PFSK-1 (cell line): ENCODE results near the gene SRMS.

Source experiments
- POLR2AphosphoS5 ChIP-seq: IDR thresholded peaks from 2 replicates; pipeline ENCODE4 v1.6.1; 2012; ENCODE audit warnings: low read depth, mild to moderate bottlenecking, control low read depth, low read length, moderate library complexity
- REST ChIP-seq, 2 experiments: IDR thresholded peaks; 2 replicates each; pipeline versions ENCODE4 v1.6.1 to v1.8.0; 2011 to 2012; ENCODE audit warnings: low read depth in 2 of 2, low read length in 2 of 2, control low read depth in 1 of 2, inconsistent platforms in 1 of 2, mild to moderate bottlenecking in 1 of 2, moderate library complexity in 1 of 2; ENCODE audit not compliant: insufficient read depth in 1 of 2
- TAF1 ChIP-seq: IDR thresholded peaks from 2 replicates; pipeline ENCODE4 v1.6.1; 2012; ENCODE audit warnings: low read length, control low read depth, borderline replicate concordance; ENCODE audit not compliant: insufficient read depth

GRCh38 chr20:63503524-63503923 is 44.0 kb downstream of the SRMS start:
- TF ChIP-seq REST (IDR thresholded peaks at IDR 0.05; ENCODE audit: insufficient read depth in 1 of 2, low read depth in 2 of 2, low read length in 2 of 2) (no peak), TAF1 (no peak), POLR2AphosphoS5 (no peak)
